Fibroblast of skin of abdomen (primary cell): ENCODE data around the gene SHANK1.

Experiments
- DNase-seq: peaks from one replicate; pipeline ENCODE4 v3.0.0-alpha.2; 2013

SHANK1 gene

DNA sequence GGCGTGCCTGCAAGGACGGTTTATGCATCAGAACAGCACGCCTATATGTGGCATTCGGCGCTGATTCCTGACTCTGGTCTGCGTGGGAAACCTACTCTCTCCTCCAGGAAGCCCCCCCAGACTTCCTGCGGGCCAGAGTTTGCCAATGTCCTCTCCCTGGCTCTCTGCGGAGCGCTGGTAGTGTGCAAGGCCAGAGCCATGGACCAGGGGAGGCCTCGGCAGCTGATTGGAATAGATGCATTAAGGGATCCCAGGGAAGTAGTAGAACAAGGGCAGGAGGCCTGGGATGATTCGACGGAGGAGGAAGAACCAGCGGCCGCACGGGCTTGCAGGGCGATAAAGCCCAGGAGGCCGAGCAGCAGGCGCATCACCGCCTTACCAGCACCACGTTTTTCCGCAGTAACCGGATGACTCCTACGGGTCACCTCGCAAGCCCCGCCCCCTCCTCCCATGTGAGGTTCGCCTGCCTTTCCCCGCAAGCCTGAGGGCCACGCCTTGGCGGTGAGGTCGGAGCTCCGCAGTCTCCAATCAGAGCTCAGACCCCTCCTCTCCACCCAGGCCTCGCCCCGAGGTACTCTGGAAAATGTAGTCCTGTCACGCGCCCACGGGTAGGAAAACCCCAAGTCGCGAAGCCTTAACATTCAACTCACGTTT is 8.6 kb upstream of the SHANK1 start:
- peak; percentile 85 for DNase-seq

DNA sequence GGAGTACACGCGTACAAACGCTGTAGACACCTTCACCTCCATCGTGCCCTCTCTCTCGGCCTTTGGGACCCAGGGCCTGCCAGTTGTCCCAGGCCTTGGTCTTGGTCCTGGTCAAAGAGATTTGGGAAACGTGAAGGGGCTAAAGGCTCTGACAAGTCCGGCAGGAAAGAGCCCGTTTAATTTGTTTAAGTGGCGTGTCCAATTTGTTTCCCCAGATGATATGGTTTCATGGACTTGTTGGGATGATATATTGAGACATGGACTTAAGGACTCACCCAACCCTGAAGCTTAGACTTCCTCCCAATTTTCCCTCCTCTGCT is 6.3 kb upstream of the SHANK1 start:
- no peak for DNase-seq

DNA sequence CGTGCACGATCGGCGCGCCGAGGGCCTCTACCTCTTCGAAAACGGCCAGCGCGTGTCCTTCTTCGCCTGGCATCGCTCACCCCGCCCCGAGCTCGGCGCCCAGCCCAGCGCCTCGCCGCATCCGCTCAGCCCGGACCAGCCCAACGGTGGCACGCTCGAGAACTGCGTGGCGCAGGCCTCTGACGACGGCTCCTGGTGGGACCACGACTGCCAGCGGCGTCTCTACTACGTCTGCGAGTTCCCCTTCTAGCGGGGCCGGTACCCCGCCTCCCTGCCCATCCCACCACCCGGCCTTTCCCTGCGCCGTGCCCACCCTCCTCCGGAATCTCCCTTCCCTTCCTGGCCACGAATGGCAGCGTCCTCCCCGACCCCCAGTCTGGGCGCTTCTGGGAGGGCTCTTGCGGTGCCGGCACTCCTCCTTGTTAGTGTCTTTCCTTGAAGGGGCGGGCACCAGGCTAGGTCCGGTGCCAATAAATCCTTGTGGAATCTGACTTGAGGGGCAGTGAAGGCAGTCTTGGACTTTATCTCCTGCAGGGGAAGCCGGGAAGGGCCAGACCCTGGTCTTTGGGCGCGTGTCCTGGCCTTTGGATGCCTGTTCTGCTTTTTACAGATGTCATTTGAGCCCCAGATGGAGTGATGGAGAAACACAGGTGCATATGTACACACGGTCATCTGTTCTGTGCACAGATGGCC is 5.8 kb upstream of the SHANK1 start:
- no peak for DNase-seq

DNA sequence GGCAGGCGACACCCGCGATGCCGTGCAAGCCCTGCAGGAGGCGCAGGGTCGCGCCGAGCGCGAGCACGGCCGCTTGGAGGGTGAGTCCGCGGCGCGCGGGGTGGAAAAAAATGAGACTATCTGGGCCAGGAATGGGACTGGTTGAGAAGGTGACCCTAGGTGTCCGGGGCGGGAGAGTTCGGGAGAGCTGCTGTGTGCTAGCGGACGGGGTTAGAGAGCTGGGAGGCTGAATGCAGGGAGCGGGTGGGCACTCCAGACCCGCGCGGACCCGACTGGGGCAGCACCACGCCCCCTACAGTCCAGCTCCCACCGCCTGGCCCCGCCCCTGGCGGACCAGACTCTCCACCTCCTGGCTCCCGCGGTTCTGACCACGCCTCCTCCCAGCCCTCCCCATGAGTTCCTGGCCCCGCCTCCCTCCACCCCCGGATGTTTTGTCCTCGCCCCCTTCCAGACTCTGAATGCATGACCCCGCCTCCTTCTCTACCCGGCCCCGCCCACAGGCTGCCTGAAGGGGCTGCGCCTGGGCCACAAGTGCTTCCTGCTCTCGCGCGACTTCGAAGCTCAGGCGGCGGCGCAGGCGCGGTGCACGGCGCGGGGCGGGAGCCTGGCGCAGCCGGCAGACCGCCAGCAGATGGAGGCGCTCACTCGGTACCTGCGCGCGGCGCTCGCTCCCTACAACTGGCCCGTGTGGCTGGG is 5.1 kb upstream of the SHANK1 start:
- peak; percentile 99 for DNase-seq

DNA sequence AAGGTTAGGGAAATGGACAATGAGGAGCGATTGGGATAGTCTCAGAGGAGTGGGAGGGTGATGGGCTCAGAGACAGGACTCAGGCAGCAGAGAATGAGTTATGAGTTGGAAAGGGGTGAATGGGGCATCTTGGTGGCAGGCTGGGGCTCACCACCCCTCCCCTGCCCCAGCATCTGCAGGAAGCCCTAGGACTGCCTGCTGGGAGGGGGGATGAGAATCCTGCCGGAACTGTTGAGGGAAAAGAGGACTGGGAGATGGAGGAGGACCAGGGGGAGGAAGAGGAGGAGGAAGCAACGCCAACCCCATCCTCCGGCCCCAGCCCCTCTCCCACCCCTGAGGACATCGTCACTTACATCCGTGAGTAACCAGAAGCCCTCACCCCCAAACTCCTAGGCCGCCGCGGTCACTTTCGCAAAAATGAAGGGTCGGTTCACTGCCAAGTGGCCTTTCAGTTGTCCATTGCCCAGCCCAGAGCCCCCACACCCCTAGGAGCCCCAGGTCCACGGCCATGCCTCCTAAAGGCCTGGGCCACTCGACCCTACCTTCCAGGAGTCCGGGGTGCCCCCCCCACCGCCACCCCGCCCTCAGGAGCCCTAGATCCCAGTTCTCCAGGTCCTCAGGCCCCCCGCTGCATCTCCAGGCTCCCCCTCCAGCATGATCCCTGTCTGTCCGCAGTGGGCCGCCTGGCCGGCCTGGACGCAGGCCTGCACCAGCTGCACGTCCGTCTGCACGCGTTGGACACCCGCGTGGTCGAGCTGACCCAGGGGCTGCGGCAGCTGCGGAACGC is 4.3 kb upstream of the SHANK1 start:
- DNase-seq = no peak

DNA sequence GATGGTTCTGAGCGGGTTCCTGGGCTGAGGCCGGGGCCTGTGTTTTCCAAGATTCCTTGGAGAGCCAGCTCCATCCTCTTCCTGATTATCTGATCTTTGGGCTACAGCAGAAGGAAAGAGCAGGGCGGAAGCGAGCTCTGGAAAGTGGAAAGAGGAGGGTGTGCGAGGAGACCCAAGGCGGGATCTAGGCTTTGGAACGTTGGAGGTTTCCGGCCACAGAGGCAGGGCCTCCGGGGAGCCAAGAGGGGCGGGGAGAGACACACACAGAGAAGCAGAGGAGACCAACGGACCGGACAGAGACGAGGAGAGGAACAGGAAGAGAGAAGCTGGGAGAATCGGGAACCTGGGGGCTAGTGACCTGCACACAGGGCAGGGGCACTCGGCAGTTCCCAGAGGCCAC is 3.5 kb upstream of the SHANK1 start, which contains the start of gene CLEC11A:
TSS of gene CLEC11A (plus strand) at position 296 of the 400 bp plus-strand sequence. CDS start 162 bp downstream, outside the sequence.
- peak; percentile 86 for DNase-seq

DNA sequence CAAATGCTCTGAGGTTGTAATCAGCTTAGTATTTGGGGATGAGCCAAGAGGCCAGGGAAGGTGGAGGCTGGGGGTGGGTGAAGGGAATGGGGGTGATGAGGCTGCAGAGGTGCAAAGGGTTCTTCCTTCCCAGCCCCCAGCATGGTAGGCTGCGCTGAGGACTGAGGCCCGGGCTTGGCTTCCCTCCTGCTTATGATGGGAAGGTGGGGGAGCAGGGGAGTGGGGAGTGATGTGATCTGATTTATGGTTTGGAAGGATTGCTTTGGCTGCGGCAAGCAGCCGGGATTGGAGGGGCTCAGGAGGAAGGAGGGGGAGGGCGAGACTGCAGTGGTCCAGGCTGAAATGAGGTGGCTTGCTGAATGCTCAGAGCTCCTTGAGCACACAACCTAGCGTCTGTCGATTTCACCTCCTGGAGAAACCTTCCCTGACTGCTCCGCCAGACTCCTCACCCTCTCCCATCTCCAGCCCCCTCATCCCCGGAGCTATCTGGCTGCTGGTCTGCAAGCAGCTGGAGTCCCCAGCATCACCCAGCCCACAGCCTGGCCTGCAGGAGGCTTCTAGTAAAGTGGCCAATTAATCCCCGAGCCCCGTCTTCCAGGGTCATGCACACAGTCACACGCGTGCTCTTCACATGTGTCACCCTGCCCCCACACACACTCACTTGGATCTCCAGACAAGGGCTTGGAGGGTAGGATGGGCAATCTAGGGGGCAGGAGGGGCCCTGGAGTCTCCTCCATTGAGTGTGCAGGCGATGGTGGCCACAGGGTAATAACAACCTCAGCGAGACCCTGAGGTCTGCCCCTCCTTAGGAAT is 2.8 kb upstream of the SHANK1 start:
- DNase-seq = peak; percentile 77

DNA sequence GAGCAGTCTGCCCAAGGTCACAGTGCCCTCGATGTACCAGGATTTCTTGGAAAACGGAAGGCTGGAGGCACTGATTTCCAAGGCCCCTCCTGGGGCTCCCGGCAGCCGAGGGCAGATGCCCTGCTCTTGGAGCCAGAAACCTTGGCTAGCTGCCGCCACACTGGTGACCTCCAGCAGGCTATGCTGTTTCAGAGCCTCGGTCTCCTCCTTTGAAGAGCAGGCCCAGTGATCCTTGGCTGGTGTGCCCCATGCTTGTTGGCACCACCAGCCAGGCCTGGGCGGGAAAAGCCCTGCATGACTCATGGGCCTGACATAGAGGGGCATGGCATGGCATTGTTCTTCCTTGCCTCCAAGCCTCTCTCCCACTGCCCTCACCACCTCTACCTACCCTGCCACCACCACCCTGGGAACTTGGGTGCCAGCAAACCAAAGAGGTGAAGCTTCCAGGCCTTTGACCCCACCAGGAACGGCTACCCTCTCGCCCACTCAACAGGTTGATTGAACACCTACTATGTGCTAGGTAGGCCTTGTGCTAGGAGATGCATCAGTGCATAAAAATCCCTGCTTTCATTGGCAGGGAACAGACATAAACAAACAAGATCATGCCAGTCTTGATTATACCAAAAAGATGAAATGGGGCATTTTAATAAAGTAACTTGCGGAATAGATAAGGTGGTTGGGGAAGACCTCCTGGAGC is 2.0 kb upstream of the SHANK1 start:
- no peak for DNase-seq

DNA sequence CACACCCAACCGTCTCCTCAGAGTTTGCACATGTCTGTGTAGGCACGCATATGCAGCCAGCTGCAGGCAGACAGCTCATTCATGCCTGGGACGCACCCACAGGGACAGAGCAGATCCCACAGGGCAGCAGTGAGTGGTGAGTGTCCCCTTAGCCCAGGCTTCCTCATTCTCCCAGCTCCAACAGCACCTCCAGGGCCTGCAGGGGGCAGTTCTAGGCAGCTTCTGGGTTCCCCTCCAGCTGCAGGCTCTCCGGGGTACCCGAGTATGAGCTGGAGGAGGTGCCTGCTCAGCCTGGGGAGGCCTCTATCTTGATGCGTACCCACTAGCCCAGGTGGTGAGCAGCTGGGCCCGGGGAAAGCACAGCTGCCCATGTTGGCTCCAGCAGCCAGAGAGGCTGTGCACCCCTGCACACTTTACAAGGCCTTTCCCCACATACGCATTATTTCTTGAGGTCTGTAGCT is 1.3 kb upstream of the SHANK1 start:
- peak; percentile 59 for DNase-seq

DNA sequence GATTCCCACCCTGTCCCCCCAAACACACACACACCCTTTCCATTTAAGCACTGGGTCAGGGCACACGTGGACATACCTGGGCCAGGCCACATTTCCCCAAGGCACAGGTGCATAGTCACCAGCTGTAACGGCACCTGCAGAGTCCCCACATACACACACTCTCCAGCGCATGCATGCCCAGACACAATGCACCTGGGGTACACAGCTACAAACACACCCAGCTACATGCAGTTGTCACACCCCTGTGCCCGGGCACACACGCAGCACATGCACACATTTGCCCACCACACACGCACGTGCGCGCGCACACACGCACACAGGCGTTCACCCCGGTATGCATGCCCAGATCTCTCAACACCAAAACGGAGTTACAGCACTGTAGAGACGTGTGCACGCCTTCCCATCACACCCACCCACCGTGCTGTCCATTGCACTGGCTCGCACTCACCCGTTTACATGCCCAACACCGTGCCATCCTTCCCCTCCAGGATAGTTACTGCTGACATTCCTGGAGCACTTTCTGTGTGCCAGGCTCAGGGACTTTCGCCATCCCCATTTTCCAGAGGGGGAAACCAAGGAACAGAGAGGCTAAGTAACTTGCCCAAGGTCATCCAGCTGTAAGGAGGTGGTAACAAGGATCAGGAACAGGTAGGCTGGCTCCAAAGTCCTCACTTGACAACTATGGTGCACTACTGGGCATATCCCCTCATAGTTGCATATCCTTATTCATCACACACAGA is 749 bp upstream of the SHANK1 start:
- no peak for DNase-seq

DNA sequence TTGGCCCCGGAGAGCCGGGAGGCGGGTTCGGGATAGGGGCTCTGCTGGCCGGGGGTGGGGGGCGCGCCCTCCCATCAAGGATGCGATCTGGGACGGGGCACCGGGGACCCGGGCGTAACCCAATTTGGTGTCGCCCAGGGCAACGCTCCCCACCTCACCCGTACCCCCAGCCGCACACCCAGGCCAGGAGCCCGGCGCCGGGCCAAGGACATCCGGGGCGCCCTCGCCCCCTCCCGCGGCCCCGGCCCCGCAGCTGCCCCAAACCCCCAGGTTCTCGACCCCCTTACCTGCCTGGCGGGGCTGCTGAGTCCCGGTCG is 525 bp downstream of the SHANK1 start:
- no peak for DNase-seq

DNA sequence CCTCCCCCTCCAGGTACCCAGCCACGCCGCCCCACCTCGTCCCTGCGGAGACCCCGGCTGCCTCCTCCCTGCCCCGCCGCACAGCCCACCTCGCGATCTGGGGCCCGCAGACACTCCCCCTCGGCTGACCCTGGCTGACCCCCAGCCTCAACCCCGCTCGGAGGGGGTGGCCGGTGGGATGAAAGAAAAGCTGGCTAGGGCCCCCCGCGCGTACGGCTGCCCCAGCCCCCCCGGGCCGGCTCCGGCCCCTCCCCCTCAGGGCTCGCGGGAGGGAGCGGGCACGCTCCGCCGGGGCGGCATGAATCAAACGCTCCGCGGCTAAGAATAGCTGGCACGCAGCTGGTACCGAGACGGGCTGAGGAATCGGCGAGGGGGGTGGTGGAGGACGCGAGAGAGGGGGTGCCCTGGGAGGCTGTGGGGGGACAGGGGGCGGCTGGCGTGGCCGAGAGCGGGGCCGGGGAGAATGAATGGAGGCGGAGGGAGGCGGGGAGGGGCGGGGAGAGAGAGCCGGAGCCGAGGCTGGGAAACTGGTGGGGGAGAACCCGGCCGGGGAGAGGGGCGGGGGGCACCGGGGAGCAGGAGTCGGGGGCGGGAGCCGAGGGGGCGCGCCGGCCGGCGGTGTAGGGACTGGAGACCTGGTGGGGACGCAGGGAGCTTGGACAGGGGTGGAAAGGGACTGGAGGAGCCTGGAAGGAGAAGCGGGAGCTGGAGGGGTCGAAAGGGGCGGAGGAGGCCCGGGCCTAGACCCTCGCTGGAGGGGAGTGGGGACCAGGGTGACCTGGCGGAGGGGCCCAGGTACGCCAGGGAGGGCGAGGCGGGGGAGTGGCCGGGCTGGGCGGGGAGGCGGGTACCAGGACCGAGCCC is 1.1 kb downstream of the SHANK1 start:
- DNase-seq = peak; percentile 17

DNA sequence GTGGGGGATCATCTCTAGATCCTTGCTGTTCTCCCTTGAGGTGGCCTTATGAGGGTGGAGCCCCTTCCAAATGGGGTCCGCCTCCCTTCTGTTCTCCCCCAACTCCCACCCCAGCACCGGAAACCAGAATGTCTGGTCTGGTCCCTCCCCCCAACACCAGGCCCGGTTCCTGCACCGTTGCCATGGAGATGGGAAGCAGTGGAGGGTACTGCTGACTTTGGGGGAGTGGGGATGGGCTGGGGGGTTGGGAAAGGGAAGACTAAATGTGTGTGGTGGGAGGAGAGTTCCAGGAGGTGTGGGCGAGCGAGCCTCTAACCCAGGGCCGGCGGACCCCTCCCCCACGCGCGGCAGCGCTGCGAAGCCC is 1.7 kb downstream of the SHANK1 start:
- no peak for DNase-seq

DNA sequence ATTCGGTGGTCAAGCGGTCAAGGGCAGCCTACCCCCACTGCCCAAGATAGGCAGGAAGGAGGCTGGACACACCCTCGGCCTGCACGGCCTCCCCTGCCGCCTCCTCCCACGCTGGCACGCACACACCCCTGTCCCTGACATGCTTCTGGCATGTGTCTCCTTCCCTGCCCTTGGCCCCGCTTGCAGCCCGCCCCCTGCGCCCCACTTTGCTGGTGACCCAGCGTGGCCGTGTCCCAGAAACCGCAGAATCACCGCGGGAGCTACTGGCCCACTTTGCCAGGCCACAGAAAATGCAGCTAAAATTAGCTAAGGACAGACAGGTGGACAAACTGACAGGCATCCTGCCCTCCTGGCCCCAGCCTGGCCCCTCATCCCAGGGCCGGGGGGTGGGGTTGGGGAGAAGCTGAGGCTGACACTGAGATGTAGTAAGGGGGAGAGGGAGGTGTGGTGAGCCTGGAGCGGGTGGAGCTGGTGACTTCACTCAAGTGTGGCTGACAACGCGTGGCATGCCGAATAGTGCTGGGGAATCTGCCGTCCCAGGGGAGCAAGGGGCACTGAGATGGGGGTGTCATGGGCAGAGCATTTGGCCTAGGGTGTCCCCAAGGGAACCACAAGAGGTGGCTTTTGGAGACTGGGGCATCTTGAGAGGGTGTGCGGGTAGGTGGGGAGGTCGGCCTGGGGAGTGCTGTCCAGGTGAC is 2.4 kb downstream of the SHANK1 start:
- no peak for DNase-seq

DNA sequence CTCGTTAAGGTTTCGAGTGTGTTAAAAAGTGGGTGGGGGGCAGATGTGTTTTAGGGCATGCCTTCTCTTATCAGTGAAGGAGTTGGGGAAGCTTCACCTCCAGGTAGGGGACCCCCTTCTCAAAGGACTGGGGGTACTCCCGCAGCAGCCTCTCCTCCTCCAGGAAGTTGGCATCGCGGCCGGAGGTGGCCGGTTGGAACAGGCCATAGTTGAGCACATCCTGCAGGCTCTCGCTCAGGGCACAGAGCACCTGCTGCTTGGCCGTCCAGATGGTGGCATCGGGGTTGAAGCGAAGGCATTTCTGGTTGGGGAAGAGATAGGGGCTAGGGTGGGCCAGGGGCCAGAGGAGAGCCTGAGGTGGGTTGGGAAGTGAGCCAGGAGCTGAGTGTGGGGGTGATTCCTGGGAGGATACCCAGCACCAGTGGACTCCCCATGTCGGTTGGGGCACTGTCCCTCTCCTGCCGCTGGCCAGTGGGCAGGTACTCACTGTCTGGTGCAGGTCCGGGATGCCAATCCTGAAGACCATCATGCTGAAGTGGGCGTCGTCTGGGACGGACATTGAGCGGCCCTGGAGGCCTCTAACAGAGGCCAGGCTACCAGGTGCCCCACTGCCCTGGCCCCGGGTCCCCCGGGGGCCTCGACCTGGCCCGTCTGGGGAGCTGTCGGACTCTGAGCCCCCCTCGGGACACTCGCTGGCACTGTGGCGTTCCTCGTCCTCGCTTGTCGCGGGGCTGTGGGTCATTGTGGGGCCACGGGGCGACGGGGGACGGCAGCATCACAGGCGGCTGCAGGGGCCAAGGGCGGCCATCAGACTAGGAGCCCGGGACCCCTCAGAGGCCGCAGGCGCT is 3.2 kb downstream of the SHANK1 start:
- DNase-seq = no peak

DNA sequence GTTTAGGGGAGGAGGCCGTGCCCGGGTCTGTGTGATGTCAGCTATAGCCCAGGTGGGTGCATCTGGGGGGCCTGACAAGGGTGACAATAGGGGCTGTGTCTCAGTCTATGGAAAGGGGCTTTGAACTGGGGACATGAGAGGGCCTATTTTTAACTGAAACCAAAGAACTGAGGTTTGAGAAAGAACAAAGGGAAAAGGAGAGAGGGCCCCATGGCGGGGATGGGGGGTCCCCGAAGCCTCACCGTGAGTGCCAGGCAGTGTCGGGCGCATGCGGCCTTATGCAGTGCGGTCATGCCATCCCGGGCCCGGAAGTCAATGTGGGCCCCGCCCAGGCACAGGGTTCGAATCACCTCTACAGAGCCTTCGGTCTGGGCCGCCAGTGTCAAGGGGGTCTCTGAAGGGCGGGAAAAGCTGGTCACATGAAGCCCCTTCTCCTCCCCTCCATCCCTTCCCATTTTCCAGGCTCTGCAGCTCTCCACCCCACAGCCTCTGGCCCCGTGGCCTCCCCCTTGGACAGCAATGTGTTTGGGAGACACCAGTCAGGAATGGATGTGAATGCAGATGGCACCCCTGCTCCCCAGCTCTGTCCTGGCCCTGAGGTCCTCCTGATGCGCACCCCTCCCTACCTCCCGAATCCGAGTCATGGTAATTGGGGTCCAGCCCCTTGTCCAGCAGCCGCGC is 5.9 kb downstream of the SHANK1 start:
- no peak for DNase-seq

DNA sequence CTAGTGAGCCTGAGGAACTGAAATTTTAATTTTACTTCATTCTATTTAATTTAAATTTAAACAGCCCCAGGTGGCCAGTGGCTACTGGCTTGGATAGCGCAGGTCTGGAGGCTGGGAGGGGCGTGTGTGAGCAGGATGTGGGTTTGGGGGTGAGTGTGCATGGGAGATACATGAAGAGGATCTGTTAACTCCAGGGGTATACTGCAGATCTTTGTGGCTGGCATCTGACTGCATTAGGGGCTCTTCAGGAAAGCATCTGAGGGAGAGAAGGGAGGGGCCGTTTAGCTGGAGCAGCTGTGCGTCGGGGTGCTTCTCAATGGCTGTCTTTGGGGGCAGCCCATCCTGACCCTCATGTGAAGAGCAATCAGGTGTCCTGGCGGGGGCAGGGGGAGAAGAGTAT is 6.8 kb downstream of the SHANK1 start:
- no peak for DNase-seq

DNA sequence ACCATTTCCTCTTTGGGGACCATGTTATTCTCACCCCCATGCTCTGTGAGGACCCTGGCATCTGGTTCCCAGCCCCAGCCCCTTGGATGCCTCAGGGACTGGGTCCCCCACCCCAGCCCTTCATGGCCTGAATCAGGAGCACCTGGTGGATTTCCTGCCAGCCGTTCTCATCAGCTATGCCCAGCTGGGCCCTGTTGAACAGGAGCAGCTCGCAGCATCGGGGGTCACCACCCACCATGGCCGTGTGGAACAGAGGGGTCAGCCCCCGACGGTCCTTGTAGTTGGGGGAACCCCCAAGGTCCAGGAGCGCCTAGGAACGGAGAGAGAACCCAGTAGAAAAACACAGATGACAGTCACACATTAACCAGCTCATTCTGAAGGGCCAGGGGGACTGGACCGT is 7.8 kb downstream of the SHANK1 start:
- DNase-seq = no peak
